Liver (tissue), 9 donors: ENCODE results near the gene BNIPL. TPM values are rescaled to one million over a fixed set of nuclear protein-coding genes. Genes with fewer than 3 reads are reported as not detected.

ENCODE experiments used
- DNase-seq: peaks from one replicate; pipeline ENCODE4 v3.0.0-alpha.2; 2017; ENCODE audit warnings: low spot score
- H3K27ac ChIP-seq, 2 donors: one replicate each; pipeline ENCODE4 v1.7.0; 2013; ENCODE audit warnings: inconsistent platforms in 2 of 2, low read length in 2 of 2, control low read depth in 1 of 2, low read depth in 1 of 2, mild to moderate bottlenecking in 1 of 2
- H3K27me3 ChIP-seq, 4 donors: one replicate each; pipeline versions ENCODE4 v1.6.1 to v1.7.0; 2013; ENCODE audit warnings: low read length in 3 of 4, inconsistent platforms in 1 of 4, mild to moderate bottlenecking in 1 of 4, moderate library complexity in 1 of 4; ENCODE audit not compliant: control insufficient read depth in 4 of 4, insufficient read depth in 4 of 4
- H3K36me3 ChIP-seq, 4 donors: one replicate each; pipeline versions ENCODE4 v1.6.1 to v1.7.0; 2013; ENCODE audit warnings: low read length in 3 of 4, mild to moderate bottlenecking in 3 of 4, low read depth in 1 of 4, moderate library complexity in 1 of 4; ENCODE audit not compliant: control insufficient read depth in 4 of 4, insufficient read depth in 3 of 4
- H3K4me1 ChIP-seq, 4 donors: one replicate each; pipeline versions ENCODE4 v1.6.1 to v1.7.0; 2013; ENCODE audit warnings: low read length in 3 of 4, mild to moderate bottlenecking in 3 of 4, moderate library complexity in 1 of 4; ENCODE audit not compliant: control insufficient read depth in 4 of 4, insufficient read depth in 4 of 4
- H3K4me3 ChIP-seq, 3 donors: one replicate each; pipeline versions ENCODE4 v1.6.1 to v1.7.0; 2013; ENCODE audit warnings: low read length in 3 of 3, control low read depth in 1 of 3, low read depth in 1 of 3, mild to moderate bottlenecking in 1 of 3
- H3K9ac ChIP-seq, 2 donors: one replicate each; pipeline ENCODE4 v1.7.0; 2013; ENCODE audit warnings: low read length in 2 of 2, mild to moderate bottlenecking in 2 of 2, moderate library complexity in 2 of 2, control low read depth in 1 of 2, low read depth in 1 of 2
- H3K9me3 ChIP-seq, 4 donors: one replicate each; pipeline versions ENCODE4 v1.6.1 to v1.7.0; 2013; ENCODE audit warnings: low read length in 3 of 4; ENCODE audit not compliant: control insufficient read depth in 4 of 4
- FOXA1 ChIP-seq: IDR thresholded peaks from 2 replicates; pipeline ENCODE4 v1.6.1; 2016; ENCODE audit warnings: antibody characterized with exemption
- GABPA ChIP-seq, 2 donors: IDR thresholded peaks in 1 of 2; conservative IDR thresholded peaks in 1 of 2; 2 replicates each; pipeline ENCODE4 v1.6.1; 2016; ENCODE audit warnings: antibody characterized with exemption in 2 of 2, mild to moderate bottlenecking in 1 of 2, moderate library complexity in 1 of 2
- HNF4A ChIP-seq, 2 donors: conservative IDR thresholded peaks; 2 replicates each; pipeline ENCODE4 v1.6.1; 2016; ENCODE audit warnings: antibody characterized with exemption in 2 of 2, mild to moderate bottlenecking in 2 of 2
- JUND ChIP-seq, 2 donors: IDR thresholded peaks; 2 replicates each; pipeline ENCODE4 v1.6.1; 2016; ENCODE audit warnings: antibody characterized with exemption in 2 of 2
- MAX ChIP-seq: IDR thresholded peaks from 2 replicates; pipeline ENCODE4 v1.6.1; 2016; ENCODE audit warnings: antibody characterized with exemption
- NR2F2 ChIP-seq: IDR thresholded peaks from 2 replicates; pipeline ENCODE4 v1.6.1; 2016; ENCODE audit warnings: antibody characterized with exemption
- RAD21 ChIP-seq, 2 donors: IDR thresholded peaks; 2 replicates each; pipeline ENCODE4 v1.6.1; 2016; ENCODE audit warnings: antibody characterized with exemption in 2 of 2, mild to moderate bottlenecking in 2 of 2
- RXRA ChIP-seq, 2 donors: IDR thresholded peaks; 2 replicates each; pipeline ENCODE4 v1.6.1; 2017 to 2018; ENCODE audit warnings: antibody characterized with exemption in 2 of 2, mild to moderate bottlenecking in 1 of 2
- TAF1 ChIP-seq: conservative IDR thresholded peaks from 2 replicates; pipeline ENCODE4 v1.6.1; 2016; ENCODE audit warnings: antibody characterized with exemption, mild to moderate bottlenecking
- YY1 ChIP-seq: IDR thresholded peaks from 2 replicates; pipeline ENCODE4 v1.6.1; 2016; ENCODE audit warnings: antibody characterized with exemption, mild to moderate bottlenecking
- ZBTB33 ChIP-seq: IDR thresholded peaks from 2 replicates; pipeline ENCODE4 v1.6.1; 2016; ENCODE audit warnings: antibody characterized with exemption
- WGBS: extraction: QIAGEN DNeasy Blood & Tissue Kit; methylation state at CpG from one replicate; pipeline ENCODE4 v1.1.7; 2013; 5-methylcytosine and 5-hydroxymethylcytosine counted together
- polyA plus RNA-seq, 2 donors: library from polyadenylated mRNA; stranded (reverse) in 1 of 2; unstranded in 1 of 2; fragments of 200-250 nt in 1 of 2; fragments of >200 nt in 1 of 2; fragmentation: Nextera tagmentation in 1 of 2; extraction: Ambion mirVana in 1 of 2; gene quantifications; one replicate each; pipeline versions ENCODE4 v1.2.1 to v1.2.3, GENCODE V29; 2013 to 2015
- total RNA-seq, 2 donors: library from RNA; depleted of rRNA; stranded (reverse); fragments of >200 nt; gene quantifications; one replicate each; pipeline ENCODE4 v1.2.3, GENCODE V29; 2014
- TF ChIP-seq, protein P1 (sequence below): fragments of 150-350 bp; IDR thresholded peaks from 2 replicates; pipeline ENCODE4 v1.5.1; 2017; ENCODE audit warnings: improper control_type of control experiment, low read depth, low read length; ENCODE audit not compliant: missing input control
- TF ChIP-seq, protein P2 (sequence below): IDR thresholded peaks from 2 replicates; pipeline ENCODE4 v1.6.1; 2016; ENCODE audit warnings: antibody characterized with exemption, mild to moderate bottlenecking
- TF ChIP-seq, protein P3 (sequence below): IDR thresholded peaks from 2 replicates; pipeline ENCODE4 v1.6.1; 2016; ENCODE audit warnings: antibody characterized with exemption
- donor health status: healthy.
- donor health status: healthy.
- donor health status: healthy.
- donor health status: healthy.
- donor health status: healthy.

The BNIPL gene
- total and polyA plus RNA-seq, 4 donors: 0.09 to 0.84 (median 0.14) TPM

- TF ChIP-seq ZBTB33: no peak
- TF ChIP-seq GABPA (IDR thresholded peaks at IDR 0.05 in 1 of 2, conservative IDR thresholded peaks at IDR 0.05 in 1 of 2): peak in 1 of 2 donors; percentile 80
- TF ChIP-seq NR2F2: no peak
- no peak for TF ChIP-seq FOXA1
- TF ChIP-seq, protein P1, sequence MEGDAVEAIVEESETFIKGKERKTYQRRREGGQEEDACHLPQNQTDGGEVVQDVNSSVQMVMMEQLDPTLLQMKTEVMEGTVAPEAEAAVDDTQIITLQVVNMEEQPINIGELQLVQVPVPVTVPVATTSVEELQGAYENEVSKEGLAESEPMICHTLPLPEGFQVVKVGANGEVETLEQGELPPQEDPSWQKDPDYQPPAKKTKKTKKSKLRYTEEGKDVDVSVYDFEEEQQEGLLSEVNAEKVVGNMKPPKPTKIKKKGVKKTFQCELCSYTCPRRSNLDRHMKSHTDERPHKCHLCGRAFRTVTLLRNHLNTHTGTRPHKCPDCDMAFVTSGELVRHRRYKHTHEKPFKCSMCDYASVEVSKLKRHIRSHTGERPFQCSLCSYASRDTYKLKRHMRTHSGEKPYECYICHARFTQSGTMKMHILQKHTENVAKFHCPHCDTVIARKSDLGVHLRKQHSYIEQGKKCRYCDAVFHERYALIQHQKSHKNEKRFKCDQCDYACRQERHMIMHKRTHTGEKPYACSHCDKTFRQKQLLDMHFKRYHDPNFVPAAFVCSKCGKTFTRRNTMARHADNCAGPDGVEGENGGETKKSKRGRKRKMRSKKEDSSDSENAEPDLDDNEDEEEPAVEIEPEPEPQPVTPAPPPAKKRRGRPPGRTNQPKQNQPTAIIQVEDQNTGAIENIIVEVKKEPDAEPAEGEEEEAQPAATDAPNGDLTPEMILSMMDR: peak; percentile 76
- no peak for TF ChIP-seq RXRA (IDR thresholded peaks at IDR 0.05)
- TF ChIP-seq, protein P2, sequence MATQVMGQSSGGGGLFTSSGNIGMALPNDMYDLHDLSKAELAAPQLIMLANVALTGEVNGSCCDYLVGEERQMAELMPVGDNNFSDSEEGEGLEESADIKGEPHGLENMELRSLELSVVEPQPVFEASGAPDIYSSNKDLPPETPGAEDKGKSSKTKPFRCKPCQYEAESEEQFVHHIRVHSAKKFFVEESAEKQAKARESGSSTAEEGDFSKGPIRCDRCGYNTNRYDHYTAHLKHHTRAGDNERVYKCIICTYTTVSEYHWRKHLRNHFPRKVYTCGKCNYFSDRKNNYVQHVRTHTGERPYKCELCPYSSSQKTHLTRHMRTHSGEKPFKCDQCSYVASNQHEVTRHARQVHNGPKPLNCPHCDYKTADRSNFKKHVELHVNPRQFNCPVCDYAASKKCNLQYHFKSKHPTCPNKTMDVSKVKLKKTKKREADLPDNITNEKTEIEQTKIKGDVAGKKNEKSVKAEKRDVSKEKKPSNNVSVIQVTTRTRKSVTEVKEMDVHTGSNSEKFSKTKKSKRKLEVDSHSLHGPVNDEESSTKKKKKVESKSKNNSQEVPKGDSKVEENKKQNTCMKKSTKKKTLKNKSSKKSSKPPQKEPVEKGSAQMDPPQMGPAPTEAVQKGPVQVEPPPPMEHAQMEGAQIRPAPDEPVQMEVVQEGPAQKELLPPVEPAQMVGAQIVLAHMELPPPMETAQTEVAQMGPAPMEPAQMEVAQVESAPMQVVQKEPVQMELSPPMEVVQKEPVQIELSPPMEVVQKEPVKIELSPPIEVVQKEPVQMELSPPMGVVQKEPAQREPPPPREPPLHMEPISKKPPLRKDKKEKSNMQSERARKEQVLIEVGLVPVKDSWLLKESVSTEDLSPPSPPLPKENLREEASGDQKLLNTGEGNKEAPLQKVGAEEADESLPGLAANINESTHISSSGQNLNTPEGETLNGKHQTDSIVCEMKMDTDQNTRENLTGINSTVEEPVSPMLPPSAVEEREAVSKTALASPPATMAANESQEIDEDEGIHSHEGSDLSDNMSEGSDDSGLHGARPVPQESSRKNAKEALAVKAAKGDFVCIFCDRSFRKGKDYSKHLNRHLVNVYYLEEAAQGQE: peak; percentile 40
- TF ChIP-seq TAF1: no peak
- TF ChIP-seq HNF4A (conservative IDR thresholded peaks at IDR 0.05): no peak
- no peak for TF ChIP-seq YY1
- TF ChIP-seq, protein P3, sequence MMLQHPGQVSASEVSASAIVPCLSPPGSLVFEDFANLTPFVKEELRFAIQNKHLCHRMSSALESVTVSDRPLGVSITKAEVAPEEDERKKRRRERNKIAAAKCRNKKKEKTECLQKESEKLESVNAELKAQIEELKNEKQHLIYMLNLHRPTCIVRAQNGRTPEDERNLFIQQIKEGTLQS: no peak
- peak; percentile 34 to 67 for TF ChIP-seq RAD21 (IDR thresholded peaks at IDR 0.05)
- no peak for TF ChIP-seq JUND (IDR thresholded peaks at IDR 0.05)
- no peak for TF ChIP-seq MAX
- WGBS: under 1% methylated on average over 58 of the region's 58 CpGs
- Histone ChIP-seq H3K9ac (peak within 1 kb of the TSS; percentile 94 to 95), H3K4me1 (peaks cover 3 to 46% (median 35%) of the 10 kb centered on the region in 4 donors), H3K36me3 (peaks cover 2 to 18% (median 14%) of the 10 kb centered on the region in 4 donors), H3K9me3 (no peaks in the 10 kb centered on the region), H3K27me3 (no peaks in the 10 kb centered on the region), H3K27ac (peak within 1 kb of the TSS; percentile 91 to 94), H3K4me3 (peak within 1 kb of the TSS; percentile 68 to 96 (median 85))
- peak; percentile 81 for DNase-seq
Observed at GRCh38 chr1:151059109-151060006, 23.0 kb downstream of the BNIPL start, which contains the start of gene CDC42SE1. Gene CDC42SE1 (minus strand): TSS chr1:151059622. CDS start chr1:151055730, 3,892 bp downstream.
